ENCODE data around the gene UPK3BL1.
"Not testable (repeated sequence)": the region's sequence is repeated elsewhere in the genome, so short reads cannot be mapped to it uniquely, and the experiment has no call there.

Gene UPK3BL1

GRCh38 chr7:102642691-102643090 lies at the start of gene UPK3BL1:
Gene UPK3BL1, minus strand, starts transcription at chr7:102642791. Its CDS starts 50 bp downstream, at chr7:102642741.
- not testable (repeated sequence) for DNase-seq

- not testable (repeated sequence) for DNase-seq
These were observed 48.0 kb upstream of the UPK3BL1 start for GRCh38 chr7:102690602-102691001.

GRCh38 chr7:102689436-102690282 lies 47.1 kb upstream of the UPK3BL1 start:
- not testable (repeated sequence) for DNase-seq

GRCh38 chr7:102688299-102689036 lies 45.9 kb upstream of the UPK3BL1 start:
- not testable (repeated sequence) for DNase-seq

GRCh38 chr7:102682560-102682959 lies 40.0 kb upstream of the UPK3BL1 start:
- not testable (repeated sequence) for DNase-seq

- not testable (repeated sequence) for DNase-seq
These were observed 38.2 kb upstream of the UPK3BL1 start for GRCh38 chr7:102680780-102681179.

- DNase-seq: not testable (repeated sequence)
These were observed 33.0 kb upstream of the UPK3BL1 start for GRCh38 chr7:102675545-102675944.

- DNase-seq: not testable (repeated sequence)
These were observed 31.0 kb upstream of the UPK3BL1 start for GRCh38 chr7:102673447-102674067.

- not testable (repeated sequence) for DNase-seq
These were observed 29.3 kb upstream of the UPK3BL1 start for GRCh38 chr7:102671956-102672307.

GRCh38 chr7:102671166-102671955 lies 28.8 kb upstream of the UPK3BL1 start, which contains the start of gene POLR2J2:
Gene POLR2J2, minus strand, starts transcription at chr7:102671663. Its CDS starts 62 bp downstream, at chr7:102671601.
- not testable (repeated sequence) for DNase-seq

GRCh38 chr7:102667523-102667922 lies 24.9 kb upstream of the UPK3BL1 start:
- not testable (repeated sequence) for DNase-seq

GRCh38 chr7:102666850-102667249 lies 24.3 kb upstream of the UPK3BL1 start:
- not testable (repeated sequence) for DNase-seq

GRCh38 chr7:102664765-102665164 lies 22.2 kb upstream of the UPK3BL1 start:
- DNase-seq: not testable (repeated sequence)

- not testable (repeated sequence) for DNase-seq
These were observed 7.3 kb upstream of the UPK3BL1 start, which contains the start of gene SPDYE2B for GRCh38 chr7:102649924-102650323. Gene SPDYE2B, plus strand, starts transcription at chr7:102650319. Its CDS starts 2,030 bp downstream, at chr7:102652349.

GRCh38 chr7:102647813-102648212 lies 5.2 kb upstream of the UPK3BL1 start:
- DNase-seq: not testable (repeated sequence)

GRCh38 chr7:102643404-102643803 lies 813 bp upstream of the UPK3BL1 start:
- DNase-seq: not testable (repeated sequence)

- DNase-seq: not testable (repeated sequence)
These were observed 3.7 kb downstream of the UPK3BL1 start for GRCh38 chr7:102638848-102639247.

- DNase-seq: not testable (repeated sequence)
These were observed 5.6 kb downstream of the UPK3BL1 start for GRCh38 chr7:102636956-102637355.

- not testable (repeated sequence) for DNase-seq
These were observed 7.2 kb downstream of the UPK3BL1 start for GRCh38 chr7:102635354-102635753.

GRCh38 chr7:102634299-102634698 lies 8.3 kb downstream of the UPK3BL1 start:
- DNase-seq: not testable (repeated sequence)

GRCh38 chr7:102630622-102631021 lies 12.0 kb downstream of the UPK3BL1 start:
- not testable (repeated sequence) for DNase-seq
